Heart left ventricle (tissue), 16 donors: Measurements from ENCODE around the gene PDCD1. TPM values are rescaled to one million over a fixed set of nuclear protein-coding genes. Genes with fewer than 3 reads are reported as not detected.
A peak's percentile ranks its signal among the peaks of the same experiment; 100 is the strongest.

Experiments used
- ATAC-seq, 4 donors: fragments of 200-7000 bp; cut with Tn5 transposase; one replicate each; pipeline ENCODE4 v1.9.1; 2020 to 2022; ENCODE audit warnings: moderate library complexity in 4 of 4, mild to moderate bottlenecking in 3 of 4, moderate number of reproducible peaks in 1 of 4
- DNase-seq, 5 donors: peaks; one replicate each; pipeline ENCODE4 v3.0.0-alpha.2; 2020
- H3K27ac ChIP-seq, 12 donors: fragments of 200-600 bp; sonication (generic) in 4 of 12; one replicate each; pipeline versions ENCODE4 v1.5.0 to v1.8.0; 2016 to 2022; ENCODE audit warnings: mild to moderate bottlenecking in 2 of 12
- H3K27me3 ChIP-seq, 9 donors: fragments of 200-600 bp; sonication (generic) in 2 of 9; one replicate each; pipeline versions ENCODE4 v1.5.1 to v1.8.0; 2016 to 2022; ENCODE audit warnings: mild to moderate bottlenecking in 3 of 9
- H3K36me3 ChIP-seq, 9 donors: fragments of 200-600 bp; sonication (generic) in 2 of 9; one replicate each; pipeline versions ENCODE4 v1.5.0 to v1.8.0; 2018 to 2022; ENCODE audit warnings: mild to moderate bottlenecking in 2 of 9
- H3K4me1 ChIP-seq, 12 donors: fragments of 200-600 bp; sonication (generic) in 4 of 12; one replicate each; pipeline versions ENCODE4 v1.5.0 to v1.8.0; 2016 to 2022; ENCODE audit warnings: mild to moderate bottlenecking in 3 of 12
- H3K4me3 ChIP-seq, 12 donors: fragments of 200-600 bp; sonication (generic) in 4 of 12; one replicate each; pipeline versions ENCODE4 v1.5.0 to v1.8.0; 2017 to 2022; ENCODE audit warnings: mild to moderate bottlenecking in 9 of 12, moderate library complexity in 4 of 12
- H3K9me3 ChIP-seq, 12 donors: fragments of 200-600 bp; sonication (generic) in 4 of 12; one replicate each; pipeline versions ENCODE4 v1.5.0 to v1.8.0; 2016 to 2022; ENCODE audit warnings: mild to moderate bottlenecking in 1 of 12
- CTCF ChIP-seq, 12 donors: fragments of 200-600 bp; sonication (generic) in 4 of 12; IDR thresholded peaks; one replicate each; pipeline versions ENCODE4 v1.5.0 to v1.8.0; 2018 to 2022; ENCODE audit warnings: antibody characterized with exemption in 12 of 12, mild to moderate bottlenecking in 5 of 12
- POLR2A ChIP-seq, 2 donors: fragments of 450-650 bp; IDR thresholded peaks; one replicate each; pipeline ENCODE4 v1.6.1; 2017; ENCODE audit warnings: antibody characterized with exemption in 2 of 2, mild to moderate bottlenecking in 2 of 2, moderate library complexity in 2 of 2
- WGBS, 4 donors: extraction: QIAGEN DNeasy Blood & Tissue Kit in 2 of 4; methylation state at CpG; one replicate each; pipeline versions ENCODE4 v1.1.5 to v1.1.7; 2013 to 2018; 5-methylcytosine and 5-hydroxymethylcytosine counted together
- intact Hi-C, 10 donors: fragments of 100-400 bp; cut with DNase I; formaldehyde crosslinking; loops; one replicate each; pipeline versions ENCODE4 v1.11.1 to v1.14.2; 2022
- polyA plus RNA-seq, 2 donors: library from polyadenylated mRNA; stranded (reverse); fragments of 200-250 nt; gene quantifications; one replicate each; pipeline ENCODE4 v1.2.3, GENCODE V29; 2013
- total RNA-seq, 9 donors: library from RNA; depleted of rRNA in 2 of 9; stranded (reverse); fragments of >200 nt in 2 of 9; fragmentation: NEBNext Ultra II Directional in 3 of 9; extraction: Animal tissue kit (Norgen Biotek cat#: 25700) in 3 of 9; gene quantifications; one replicate each; pipeline versions ENCODE4 v1.1.0 to v1.2.4, GENCODE V29; 2016 to 2023
- donor health status: ischemic (EF 13 %, LVEDD 7.1; RV severe dilation, severe dysfunction).
- donor health status: healthy with polysubstance abuse.
- donor health status: DM: no; HTN: yes; CAD: no.
- donor health status: DM: no; HTN: no; CAD: no.
- donor health status: ischemic (EF 25% LVEDD 6.9; RV normal size, moderate dysfunction).
- donor health status: ischemic (EF 25% LVEDD 5.7; RV mildly dilated, moderate dysfunction).
- donor health status: healthy.
- donor health status: DM: yes; HTN: yes; CAD: no.
- donor health status: ischemic (EF 35%, LVEDD 5.7; RV mildly dilated, moderate dysfunction).
- donor health status: nonischemic (EF 11% LVEDD 7.7; RV severe dilation, severe dysfunction).
- donor health status: DM: yes; HTN: yes; CAD: no.
- donor health status: PGD.
- donor health status: ischemic (EF 29% LVEDD 5.4; RV normal size, mild dysfunction).
- donor health status: nonischemic (EF 23%, LVEDD 6.1; RV moderate dilation, normal function).

PDCD1 gene
- total and polyA plus RNA-seq, 11 donors, result 0.27 to 7.6 (median 1.4) TPM

GRCh38 chr2:241892299-241893137 is 33.8 kb upstream of the PDCD1 start:
- Histone ChIP-seq H3K4me3 (no peak overlapping the region), H3K9me3 (no peaks in the 10 kb centered on the region), H3K4me1 (peaks cover 0 to 4% (median 0%) of the 10 kb centered on the region in 12 donors), H3K36me3 (no peaks in the 10 kb centered on the region), H3K27ac (no peak overlapping the region), H3K27me3 (no peaks in the 10 kb centered on the region)
- TF ChIP-seq CTCF (IDR thresholded peaks at IDR 0.05), result no peak
- no peak for TF ChIP-seq POLR2A (IDR thresholded peaks at IDR 0.05)
- ATAC-seq (no peak), DNase-seq (peak in 2 of 5 donors; percentile 16 to 42)
- 78 to 82% (median 81%) methylated on average over 21 to 22 of the region's 22 CpGs for WGBS, 4 donors
- intact Hi-C loops, result no loop called here

DNA sequence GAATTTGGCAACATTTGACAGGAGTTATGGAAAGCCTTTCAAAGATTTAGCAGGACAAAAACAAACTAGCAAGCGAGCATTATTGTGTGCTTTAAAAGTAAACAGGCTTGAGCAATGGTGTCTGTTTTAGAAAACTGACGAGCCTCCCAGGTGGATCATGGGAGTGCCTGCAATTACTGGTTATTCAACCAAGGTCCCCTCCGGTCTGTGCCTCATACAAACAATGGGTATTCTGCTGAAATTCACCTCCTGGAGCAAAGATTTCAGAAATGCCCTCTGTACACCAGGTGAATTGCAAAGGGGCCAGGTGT is 33.2 kb upstream of the PDCD1 start:
- 89 to 97% (median 95%) methylated on average over 3 of the region's 3 CpGs for WGBS, 4 donors
- Histone ChIP-seq H3K4me3 (no peak overlapping the region), H3K9me3 (peaks cover 0 to 3% (median 0%) of the 10 kb centered on the region in 12 donors), H3K36me3 (no peaks in the 10 kb centered on the region), H3K27me3 (no peaks in the 10 kb centered on the region), H3K27ac (no peak overlapping the region), H3K4me1 (peaks cover 0 to 4% (median 0%) of the 10 kb centered on the region in 12 donors)
- ATAC-seq (no peak), DNase-seq (no peak)
- intact Hi-C loops, result no loop called here
- TF ChIP-seq POLR2A (IDR thresholded peaks at IDR 0.05), result no peak
- TF ChIP-seq CTCF (IDR thresholded peaks at IDR 0.05), result no peak

DNA sequence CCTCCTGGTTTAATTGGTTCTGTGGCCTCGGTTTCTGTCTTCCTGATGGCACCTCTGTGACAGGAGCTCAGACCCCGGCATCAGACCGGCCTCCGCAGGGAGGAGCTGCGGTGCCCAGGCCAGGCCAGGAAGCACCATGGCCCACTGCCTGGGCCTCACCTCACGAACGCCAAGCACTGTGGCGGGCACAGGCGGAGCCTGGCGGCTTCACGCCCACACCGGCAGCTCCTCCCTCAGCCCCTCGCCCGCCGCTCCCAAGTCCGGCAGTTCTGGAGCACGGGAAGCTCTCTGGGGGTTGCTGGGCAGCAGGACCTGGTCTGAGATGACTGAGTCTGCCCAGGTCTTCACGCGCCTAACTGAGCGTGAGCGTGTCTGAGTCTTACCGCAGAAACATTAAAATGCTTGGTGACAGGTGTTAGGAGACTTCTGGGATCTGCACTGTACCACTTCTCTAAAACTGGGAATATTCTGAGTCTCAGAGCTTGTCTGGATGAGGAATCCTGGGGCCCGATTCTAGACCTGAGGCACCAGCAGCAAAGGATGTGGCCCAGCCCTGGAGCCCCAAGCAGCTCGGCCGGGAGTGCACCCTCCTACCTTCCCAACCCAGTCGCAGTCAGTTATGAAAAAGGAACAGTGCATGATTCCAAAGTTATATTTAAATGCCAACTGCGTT is 32.8 kb upstream of the PDCD1 start:
- intact Hi-C loops, result no loop called here
- peaks cover 0 to 4% (median 0%) of the 10 kb centered on the region in 12 donors for H3K4me1 ChIP-seq
- 91 to 96% (median 94%) methylated on average over 27 of the region's 27 CpGs for WGBS, 4 donors
- no peaks in the 10 kb centered on the region for H3K36me3 ChIP-seq
- peaks cover 0 to 3% (median 0%) of the 10 kb centered on the region in 12 donors for H3K9me3 ChIP-seq
- no peak overlapping the region for H3K27ac ChIP-seq
- no peaks in the 10 kb centered on the region for H3K27me3 ChIP-seq
- no peak for ATAC-seq
- peak in 2 of 5 donors; percentile 12 to 49 for DNase-seq
- TF ChIP-seq POLR2A (IDR thresholded peaks at IDR 0.05) (no peak), CTCF (IDR thresholded peaks at IDR 0.05) (no peak)
- no peak overlapping the region for H3K4me3 ChIP-seq

- Histone ChIP-seq H3K36me3 (no peaks in the 10 kb centered on the region), H3K4me3 (no peak overlapping the region), H3K27ac (no peak overlapping the region), H3K4me1 (no peaks in the 10 kb centered on the region), H3K27me3 (no peaks in the 10 kb centered on the region), H3K9me3 (peaks cover 0 to 3% (median 0%) of the 10 kb centered on the region in 12 donors)
- ATAC-seq (no peak), DNase-seq (peak in 2 of 5 donors; percentile 12 to 40)
- intact Hi-C loops, result no loop called here
- TF ChIP-seq POLR2A (IDR thresholded peaks at IDR 0.05) (no peak), CTCF (IDR thresholded peaks at IDR 0.05) (no peak)
- 93 to 94% (median 93%) methylated on average over 20 to 29 of the region's 29 CpGs for WGBS, 4 donors
Measured at GRCh38 chr2:241890524-241891235, 32.0 kb upstream of the PDCD1 start.
